ENCODE data around the gene MYD88.

MYD88 gene

GRCh38 chr3:38163841-38164642 lies 25.6 kb downstream of the MYD88 start:
- in situ Hi-C loops (cut with HindIII; ENCODE audit: low sequenced_read_pairs): no loop called here

- in situ Hi-C loops (cut with HindIII; ENCODE audit: low sequenced_read_pairs): no loop called here
Observed at GRCh38 chr3:38164643-38164951, 26.1 kb downstream of the MYD88 start.

- in situ Hi-C loops (cut with HindIII; ENCODE audit: low sequenced_read_pairs): no loop called here
Observed at GRCh38 chr3:38164952-38165721, 26.7 kb downstream of the MYD88 start, which contains the start of gene OXSR1. TSS of gene OXSR1 (plus strand) at chr3:38165537. CDS start at chr3:38165877, 340 bp downstream.

- in situ Hi-C loops (cut with HindIII; ENCODE audit: low sequenced_read_pairs): no loop called here
Observed at GRCh38 chr3:38165722-38166387, 27.4 kb downstream of the MYD88 start.

- in situ Hi-C loops (cut with HindIII; ENCODE audit: low sequenced_read_pairs): no loop called here
Observed at GRCh38 chr3:38167591-38167990, 29.1 kb downstream of the MYD88 start.

- in situ Hi-C loops (cut with HindIII; ENCODE audit: low sequenced_read_pairs): no loop called here
Observed at GRCh38 chr3:38168151-38169026, 29.9 kb downstream of the MYD88 start.

GRCh38 chr3:38169027-38169317 lies 30.5 kb downstream of the MYD88 start:
- in situ Hi-C loops (cut with HindIII; ENCODE audit: low sequenced_read_pairs): no loop called here

- in situ Hi-C loops (cut with HindIII; ENCODE audit: low sequenced_read_pairs): no loop called here
Observed at GRCh38 chr3:38170722-38171121, 32.3 kb downstream of the MYD88 start.

GRCh38 chr3:38171622-38172021 lies 33.2 kb downstream of the MYD88 start:
- in situ Hi-C loops (cut with HindIII; ENCODE audit: low sequenced_read_pairs): no loop called here

GRCh38 chr3:38173834-38174418 lies 35.5 kb downstream of the MYD88 start:
- in situ Hi-C loops (cut with HindIII; ENCODE audit: low sequenced_read_pairs): no loop called here

GRCh38 chr3:38177181-38177580 lies 38.7 kb downstream of the MYD88 start:
- in situ Hi-C loops (cut with HindIII; ENCODE audit: low sequenced_read_pairs): no loop called here

GRCh38 chr3:38186781-38187180 lies 48.3 kb downstream of the MYD88 start:
- in situ Hi-C loops (cut with HindIII; ENCODE audit: low sequenced_read_pairs): no loop called here

GRCh38 chr3:38190481-38190881 lies 52.0 kb downstream of the MYD88 start:
- in situ Hi-C loops (cut with HindIII; ENCODE audit: low sequenced_read_pairs): no loop called here
